ENCODE measurements around the gene DLG2.

DLG2 gene

DNA sequence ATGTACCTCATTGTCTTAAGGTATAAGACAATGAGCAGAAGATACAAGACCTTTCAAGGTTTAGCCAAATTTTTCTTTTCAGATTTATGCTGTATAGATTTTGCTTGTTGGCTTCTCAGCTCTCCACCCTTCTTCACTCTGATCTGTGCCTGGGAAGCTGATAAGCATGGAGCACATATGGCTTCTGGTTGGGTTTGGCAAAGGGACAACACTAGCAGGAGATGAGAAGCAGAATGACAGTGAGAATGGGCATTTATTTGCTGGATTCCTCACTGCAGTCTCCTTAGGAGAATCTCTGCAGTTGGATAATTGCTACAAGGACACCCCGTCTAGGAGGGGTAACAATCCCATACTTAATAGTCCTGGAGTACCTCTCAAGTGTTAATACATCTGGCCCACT lies 1866.2 kb downstream of the DLG2 start:
- Histone ChIP-seq H3K27me3 (no peaks in the 10 kb centered on the region), H3K4me1 (ENCODE audit: control insufficient read depth in 1 of 2, insufficient read depth in 1 of 2, low read depth in 1 of 2, low read length in 1 of 2) (no peaks in the 10 kb centered on the region), H3K36me3 (no peaks in the 10 kb centered on the region), H3K4me3 (ENCODE audit: low read depth in 1 of 2, low read length in 1 of 2) (no peak overlapping the region), H3K27ac (no peak overlapping the region), H3K9me3 (no peaks in the 10 kb centered on the region)
- TF ChIP-seq, protein P1, sequence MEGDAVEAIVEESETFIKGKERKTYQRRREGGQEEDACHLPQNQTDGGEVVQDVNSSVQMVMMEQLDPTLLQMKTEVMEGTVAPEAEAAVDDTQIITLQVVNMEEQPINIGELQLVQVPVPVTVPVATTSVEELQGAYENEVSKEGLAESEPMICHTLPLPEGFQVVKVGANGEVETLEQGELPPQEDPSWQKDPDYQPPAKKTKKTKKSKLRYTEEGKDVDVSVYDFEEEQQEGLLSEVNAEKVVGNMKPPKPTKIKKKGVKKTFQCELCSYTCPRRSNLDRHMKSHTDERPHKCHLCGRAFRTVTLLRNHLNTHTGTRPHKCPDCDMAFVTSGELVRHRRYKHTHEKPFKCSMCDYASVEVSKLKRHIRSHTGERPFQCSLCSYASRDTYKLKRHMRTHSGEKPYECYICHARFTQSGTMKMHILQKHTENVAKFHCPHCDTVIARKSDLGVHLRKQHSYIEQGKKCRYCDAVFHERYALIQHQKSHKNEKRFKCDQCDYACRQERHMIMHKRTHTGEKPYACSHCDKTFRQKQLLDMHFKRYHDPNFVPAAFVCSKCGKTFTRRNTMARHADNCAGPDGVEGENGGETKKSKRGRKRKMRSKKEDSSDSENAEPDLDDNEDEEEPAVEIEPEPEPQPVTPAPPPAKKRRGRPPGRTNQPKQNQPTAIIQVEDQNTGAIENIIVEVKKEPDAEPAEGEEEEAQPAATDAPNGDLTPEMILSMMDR (IDR thresholded peaks at IDR 0.05) = no peak

DNA sequence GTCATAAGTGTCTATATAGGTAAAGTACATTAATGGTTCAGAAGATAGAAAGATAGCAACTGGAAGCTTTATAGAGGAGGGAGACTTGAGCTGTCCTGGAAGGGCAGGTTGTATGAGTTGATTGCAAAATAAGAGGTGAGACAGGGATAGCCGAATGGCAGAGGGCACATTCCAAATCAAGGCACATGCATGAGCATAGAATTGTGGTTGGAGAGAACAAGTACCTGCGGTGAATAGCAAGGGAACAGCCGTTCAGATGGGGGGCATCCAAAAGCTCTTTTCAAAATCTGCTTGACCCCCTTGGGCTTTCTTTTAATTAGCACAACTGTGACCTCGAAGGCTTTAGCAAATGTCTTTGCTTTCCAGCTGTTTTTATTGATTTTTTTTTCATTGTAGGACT lies 1868.0 kb downstream of the DLG2 start:
- Histone ChIP-seq H3K27ac (no peak overlapping the region), H3K9me3 (no peaks in the 10 kb centered on the region), H3K4me3 (ENCODE audit: low read depth in 1 of 2, low read length in 1 of 2) (no peak overlapping the region), H3K27me3 (no peaks in the 10 kb centered on the region), H3K36me3 (no peaks in the 10 kb centered on the region), H3K4me1 (ENCODE audit: control insufficient read depth in 1 of 2, insufficient read depth in 1 of 2, low read depth in 1 of 2, low read length in 1 of 2) (no peaks in the 10 kb centered on the region)
- TF ChIP-seq, protein P1 (IDR thresholded peaks at IDR 0.05) = no peak

DNA sequence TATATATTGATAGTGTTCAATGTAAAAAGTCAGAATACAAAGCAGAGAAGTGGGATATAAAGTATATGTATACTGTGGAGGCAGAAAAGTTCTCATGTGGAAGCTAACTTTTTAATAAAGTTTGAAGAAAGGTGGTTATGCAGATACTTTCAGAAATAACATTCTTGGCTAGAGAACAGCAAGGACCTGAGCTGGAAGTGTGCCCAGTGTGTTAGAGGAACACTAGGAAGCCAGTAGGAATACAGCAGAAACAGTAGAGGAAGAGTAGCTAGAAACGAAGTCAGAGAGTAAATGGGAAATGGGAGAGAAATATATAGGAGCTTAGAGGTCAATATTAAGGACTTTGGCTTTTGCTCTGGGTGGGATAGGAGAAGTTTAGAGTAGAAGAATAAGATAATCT lies 1876.1 kb downstream of the DLG2 start:
- no peaks in the 10 kb centered on the region for H3K27me3 ChIP-seq
- H3K4me3 ChIP-seq (ENCODE audit: low read depth in 1 of 2, low read length in 1 of 2) = no peak overlapping the region
- no peaks in the 10 kb centered on the region for H3K36me3 ChIP-seq
- TF ChIP-seq, protein P1 (IDR thresholded peaks at IDR 0.05) = no peak
- no peaks in the 10 kb centered on the region for H3K4me1 ChIP-seq (ENCODE audit: control insufficient read depth in 1 of 2, insufficient read depth in 1 of 2, low read depth in 1 of 2, low read length in 1 of 2)
- no peak overlapping the region for H3K27ac ChIP-seq
- no peaks in the 10 kb centered on the region for H3K9me3 ChIP-seq

DNA sequence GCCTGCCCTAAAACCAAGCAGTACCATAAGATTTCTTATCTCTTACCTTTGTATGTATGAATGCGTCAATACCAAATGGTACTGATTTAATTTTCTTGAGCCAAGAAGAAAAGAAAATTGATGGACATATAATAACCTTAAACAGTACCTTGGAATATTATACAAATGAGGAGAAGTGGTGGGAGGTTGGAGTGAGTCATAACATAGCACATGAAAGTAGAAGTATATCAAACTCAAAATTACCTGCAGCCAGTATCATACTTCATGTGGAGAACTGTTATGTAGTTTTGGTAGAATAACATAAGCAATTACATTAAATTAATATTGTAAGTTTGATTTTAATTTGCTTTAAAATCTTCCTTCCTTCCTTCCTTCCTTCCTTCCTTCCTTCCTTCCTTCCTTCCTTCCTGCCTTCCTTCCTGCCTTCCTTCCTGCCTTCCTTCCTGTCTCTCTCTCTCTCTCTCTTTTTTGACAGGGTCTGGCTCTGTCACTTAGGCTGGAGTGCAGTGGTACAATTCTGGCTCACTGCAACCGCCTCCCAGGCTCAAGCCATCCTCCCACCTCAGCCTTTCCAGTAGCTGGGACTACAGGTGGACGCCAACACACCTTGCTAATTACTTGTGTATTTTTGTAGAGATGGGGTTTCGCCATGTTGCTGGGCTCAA lies 1880.1 kb downstream of the DLG2 start:
- H3K4me3 ChIP-seq (ENCODE audit: low read depth in 1 of 2, low read length in 1 of 2) = no peak overlapping the region
- no peaks in the 10 kb centered on the region for H3K9me3 ChIP-seq
- no peaks in the 10 kb centered on the region for H3K36me3 ChIP-seq
- H3K27me3 ChIP-seq = no peaks in the 10 kb centered on the region
- no peaks in the 10 kb centered on the region for H3K4me1 ChIP-seq (ENCODE audit: control insufficient read depth in 1 of 2, insufficient read depth in 1 of 2, low read depth in 1 of 2, low read length in 1 of 2)
- no peak overlapping the region for H3K27ac ChIP-seq
- TF ChIP-seq, protein P1 (IDR thresholded peaks at IDR 0.05) = no peak

DNA sequence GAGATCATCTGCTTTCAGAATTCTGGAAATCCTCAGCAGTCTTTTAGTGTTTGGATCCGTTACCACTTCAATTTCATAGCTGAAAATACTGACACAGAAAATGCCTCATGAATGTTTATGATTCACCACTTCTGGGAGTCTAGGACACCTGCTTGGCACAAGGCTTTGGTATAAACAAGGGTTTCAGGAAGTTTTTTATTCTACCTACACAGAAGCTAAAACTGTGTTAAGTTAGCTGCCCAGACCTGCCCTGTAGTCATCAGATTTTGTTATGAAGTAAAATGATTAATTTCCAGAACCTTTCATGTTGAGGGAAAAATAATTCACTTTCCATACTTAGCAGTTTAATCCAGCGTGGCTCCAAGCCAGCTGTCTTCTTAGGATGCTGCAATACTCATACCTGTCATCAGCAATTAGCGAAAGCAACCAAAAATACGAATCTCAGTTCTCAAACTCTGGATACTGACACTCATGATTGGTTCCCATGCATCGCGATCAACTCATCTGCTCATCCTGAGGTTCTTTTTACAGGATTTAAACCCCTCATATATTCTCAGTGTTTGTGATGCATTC lies 1882.4 kb downstream of the DLG2 start:
- H3K36me3 ChIP-seq = no peaks in the 10 kb centered on the region
- TF ChIP-seq, protein P1 (IDR thresholded peaks at IDR 0.05) = no peak
- no peak overlapping the region for H3K27ac ChIP-seq
- H3K4me1 ChIP-seq (ENCODE audit: control insufficient read depth in 1 of 2, insufficient read depth in 1 of 2, low read depth in 1 of 2, low read length in 1 of 2) = no peaks in the 10 kb centered on the region
- no peak overlapping the region for H3K4me3 ChIP-seq (ENCODE audit: low read depth in 1 of 2, low read length in 1 of 2)
- no peaks in the 10 kb centered on the region for H3K9me3 ChIP-seq
- no peaks in the 10 kb centered on the region for H3K27me3 ChIP-seq

All from neutrophil (primary cell).